Peyer's patch (tissue), 4 donors: Measurements from ENCODE around the gene PPM1A.

Source experiments
- POLR2A ChIP-seq, 2 donors: fragments of 450-650 bp; IDR thresholded peaks; one replicate each; pipeline ENCODE4 v1.5.1; 2017; ENCODE audit warnings: antibody characterized with exemption in 2 of 2, mild to moderate bottlenecking in 2 of 2, moderate library complexity in 2 of 2
- TF ChIP-seq, protein P1 (sequence below), 6 experiments: fragments of 450-650 bp in 4 of 6; fragments of 200-600 bp in 2 of 6; sonication (generic) in 1 of 6; IDR thresholded peaks; one replicate each; pipeline ENCODE4 v1.5.1; 2017 to 2019; ENCODE audit warnings: antibody characterized with exemption in 6 of 6, mild to moderate bottlenecking in 3 of 6, moderate library complexity in 1 of 6

DNA sequence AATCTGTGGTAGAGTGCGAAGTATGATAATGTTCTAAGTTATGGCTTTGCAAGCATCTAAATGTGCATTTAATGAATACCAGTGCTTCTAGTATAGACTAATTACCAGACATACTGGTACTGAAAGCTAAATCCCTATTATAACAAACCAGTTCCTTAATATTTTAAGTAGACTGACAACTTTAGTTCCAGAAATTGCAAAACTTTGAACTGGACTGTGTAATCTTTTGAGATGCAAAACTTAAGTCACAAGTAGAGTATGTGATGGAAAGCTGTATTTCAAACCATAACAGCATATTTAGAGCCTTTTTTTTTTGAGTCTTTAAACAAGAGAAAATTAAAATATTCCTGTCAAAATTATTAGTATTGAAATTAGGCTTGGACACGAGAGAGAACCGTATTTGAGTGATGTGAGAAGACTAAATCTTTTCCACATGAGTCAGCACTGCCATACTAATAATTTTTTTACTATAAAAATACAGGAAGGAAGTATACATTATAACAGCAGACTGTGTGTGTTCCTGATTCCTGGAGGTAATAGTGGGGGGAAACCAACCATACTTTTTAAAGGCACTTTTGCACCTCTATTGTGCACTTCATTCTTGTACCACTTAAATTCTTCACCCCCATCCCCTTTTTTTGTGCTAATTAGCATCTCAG lies 45.5 kb downstream of the PPM1A start:
- TF ChIP-seq, protein P1, sequence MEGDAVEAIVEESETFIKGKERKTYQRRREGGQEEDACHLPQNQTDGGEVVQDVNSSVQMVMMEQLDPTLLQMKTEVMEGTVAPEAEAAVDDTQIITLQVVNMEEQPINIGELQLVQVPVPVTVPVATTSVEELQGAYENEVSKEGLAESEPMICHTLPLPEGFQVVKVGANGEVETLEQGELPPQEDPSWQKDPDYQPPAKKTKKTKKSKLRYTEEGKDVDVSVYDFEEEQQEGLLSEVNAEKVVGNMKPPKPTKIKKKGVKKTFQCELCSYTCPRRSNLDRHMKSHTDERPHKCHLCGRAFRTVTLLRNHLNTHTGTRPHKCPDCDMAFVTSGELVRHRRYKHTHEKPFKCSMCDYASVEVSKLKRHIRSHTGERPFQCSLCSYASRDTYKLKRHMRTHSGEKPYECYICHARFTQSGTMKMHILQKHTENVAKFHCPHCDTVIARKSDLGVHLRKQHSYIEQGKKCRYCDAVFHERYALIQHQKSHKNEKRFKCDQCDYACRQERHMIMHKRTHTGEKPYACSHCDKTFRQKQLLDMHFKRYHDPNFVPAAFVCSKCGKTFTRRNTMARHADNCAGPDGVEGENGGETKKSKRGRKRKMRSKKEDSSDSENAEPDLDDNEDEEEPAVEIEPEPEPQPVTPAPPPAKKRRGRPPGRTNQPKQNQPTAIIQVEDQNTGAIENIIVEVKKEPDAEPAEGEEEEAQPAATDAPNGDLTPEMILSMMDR (IDR thresholded peaks at IDR 0.05): no peak
- no peak for TF ChIP-seq POLR2A (IDR thresholded peaks at IDR 0.05)
